SH-SY5Y (cell line): ENCODE data around the gene TFPI2.

Experiments
- GATA2 ChIP-seq: IDR thresholded peaks from 2 replicates; pipeline ENCODE4 v1.6.1; 2011; ENCODE audit warnings: mild to moderate bottlenecking, low read depth, low read length
- GATA3 ChIP-seq: IDR thresholded peaks from 2 replicates; pipeline ENCODE4 v1.6.1; 2011; ENCODE audit warnings: low read depth, mild to moderate bottlenecking, low read length, moderate library complexity

GRCh38 chr7:93895859-93896600 is 5.5 kb upstream of the TFPI2 start:
- TF ChIP-seq GATA2: no peak
- no peak for TF ChIP-seq GATA3
